ENCODE results near the gene EYA4.
A peak's percentile ranks its signal among the peaks of the same experiment; 100 is the strongest.

Gene EYA4

GRCh38 chr6:133504158-133504557, 263.0 kb downstream of the EYA4 start:
- no peak overlapping the region for H2AFZ ChIP-seq (ENCODE audit: low read length)
- no peaks in the 10 kb centered on the region for H3K79me2 ChIP-seq (ENCODE audit: insufficient read depth, low read length)
- no peaks in the 10 kb centered on the region for H3K27me3 ChIP-seq (ENCODE audit: insufficient read depth, low read length)
- H4K20me1 ChIP-seq (ENCODE audit: insufficient read depth, low read length): no peaks in the 10 kb centered on the region
- no peak overlapping the region for H3K9ac ChIP-seq (ENCODE audit: low read length)
- H3K36me3 ChIP-seq (ENCODE audit: insufficient read depth, low read length): no peaks in the 10 kb centered on the region
- H3K4me1 ChIP-seq (ENCODE audit: insufficient read depth, low read length, severe bottlenecking): no peaks in the 10 kb centered on the region
- H3K4me2 ChIP-seq (ENCODE audit: low read length): no peak overlapping the region
- no peak overlapping the region for H3K4me3 ChIP-seq (ENCODE audit: low read depth, low read length, poor library complexity, severe bottlenecking)
- no peak overlapping the region for H3K27ac ChIP-seq (ENCODE audit: low read depth, low read length, poor library complexity, severe bottlenecking)
- no peak for TF ChIP-seq CTCF (IDR thresholded peaks at IDR 0.05; ENCODE audit: low read length)
- TF ChIP-seq EZH2 (IDR thresholded peaks at IDR 0.05; ENCODE audit: borderline replicate concordance, low read length): no peak
- H3K9me3 ChIP-seq (ENCODE audit: low read length): no peaks in the 10 kb centered on the region
- no peaks in the 10 kb centered on the region for H3F3A ChIP-seq (ENCODE audit: insufficient read depth, low read length)
- H3K9me2 ChIP-seq (ENCODE audit: low read depth, low read length): no peaks in the 10 kb centered on the region

GRCh38 chr6:133504761-133505160, 263.6 kb downstream of the EYA4 start:
- Histone ChIP-seq H3F3A (ENCODE audit: insufficient read depth, low read length) (no peaks in the 10 kb centered on the region), H3K9ac (ENCODE audit: low read length) (no peak overlapping the region), H3K27me3 (ENCODE audit: insufficient read depth, low read length) (no peaks in the 10 kb centered on the region), H4K20me1 (ENCODE audit: insufficient read depth, low read length) (no peaks in the 10 kb centered on the region), H3K4me1 (ENCODE audit: insufficient read depth, low read length, severe bottlenecking) (no peaks in the 10 kb centered on the region), H2AFZ (ENCODE audit: low read length) (no peak overlapping the region), H3K4me3 (ENCODE audit: low read depth, low read length, poor library complexity, severe bottlenecking) (no peak overlapping the region), H3K27ac (ENCODE audit: low read depth, low read length, poor library complexity, severe bottlenecking) (no peak overlapping the region), H3K4me2 (ENCODE audit: low read length) (no peak overlapping the region), H3K9me3 (ENCODE audit: low read length) (no peaks in the 10 kb centered on the region), H3K79me2 (ENCODE audit: insufficient read depth, low read length) (no peaks in the 10 kb centered on the region), H3K9me2 (ENCODE audit: low read depth, low read length) (no peaks in the 10 kb centered on the region), H3K36me3 (ENCODE audit: insufficient read depth, low read length) (no peaks in the 10 kb centered on the region)
- TF ChIP-seq EZH2 (IDR thresholded peaks at IDR 0.05; ENCODE audit: borderline replicate concordance, low read length): no peak

GRCh38 chr6:133505681-133506080, 264.5 kb downstream of the EYA4 start:
- Histone ChIP-seq H4K20me1 (ENCODE audit: insufficient read depth, low read length) (no peaks in the 10 kb centered on the region), H3F3A (ENCODE audit: insufficient read depth, low read length) (no peaks in the 10 kb centered on the region), H3K9ac (ENCODE audit: low read length) (no peak overlapping the region), H3K9me3 (ENCODE audit: low read length) (no peaks in the 10 kb centered on the region), H3K79me2 (ENCODE audit: insufficient read depth, low read length) (no peaks in the 10 kb centered on the region), H3K36me3 (ENCODE audit: insufficient read depth, low read length) (no peaks in the 10 kb centered on the region), H2AFZ (ENCODE audit: low read length) (no peak overlapping the region), H3K4me2 (ENCODE audit: low read length) (no peak overlapping the region), H3K27me3 (ENCODE audit: insufficient read depth, low read length) (no peaks in the 10 kb centered on the region), H3K4me3 (ENCODE audit: low read depth, low read length, poor library complexity, severe bottlenecking) (no peak overlapping the region), H3K4me1 (ENCODE audit: insufficient read depth, low read length, severe bottlenecking) (no peaks in the 10 kb centered on the region), H3K9me2 (ENCODE audit: low read depth, low read length) (no peaks in the 10 kb centered on the region), H3K27ac (ENCODE audit: low read depth, low read length, poor library complexity, severe bottlenecking) (no peak overlapping the region)
- TF ChIP-seq EZH2 (IDR thresholded peaks at IDR 0.05; ENCODE audit: borderline replicate concordance, low read length) (no peak), CTCF (IDR thresholded peaks at IDR 0.05; ENCODE audit: low read length) (no peak)

GRCh38 chr6:133512410-133513016, 271.4 kb downstream of the EYA4 start:
- H3K4me1 ChIP-seq (ENCODE audit: insufficient read depth, low read length, severe bottlenecking): no peaks in the 10 kb centered on the region
- no peaks in the 10 kb centered on the region for H3F3A ChIP-seq (ENCODE audit: insufficient read depth, low read length)
- H3K27me3 ChIP-seq (ENCODE audit: insufficient read depth, low read length): no peaks in the 10 kb centered on the region
- no peaks in the 10 kb centered on the region for H3K79me2 ChIP-seq (ENCODE audit: insufficient read depth, low read length)
- no peaks in the 10 kb centered on the region for H3K9me3 ChIP-seq (ENCODE audit: low read length)
- no peak for TF ChIP-seq EZH2 (IDR thresholded peaks at IDR 0.05; ENCODE audit: borderline replicate concordance, low read length)
- TF ChIP-seq CTCF (IDR thresholded peaks at IDR 0.05; ENCODE audit: low read length): peak; percentile 60
- H3K4me3 ChIP-seq (ENCODE audit: low read depth, low read length, poor library complexity, severe bottlenecking): no peak overlapping the region
- H3K9me2 ChIP-seq (ENCODE audit: low read depth, low read length): no peaks in the 10 kb centered on the region
- no peaks in the 10 kb centered on the region for H4K20me1 ChIP-seq (ENCODE audit: insufficient read depth, low read length)
- H3K4me2 ChIP-seq (ENCODE audit: low read length): no peak overlapping the region
- H3K9ac ChIP-seq (ENCODE audit: low read length): no peak overlapping the region
- no peak overlapping the region for H3K27ac ChIP-seq (ENCODE audit: low read depth, low read length, poor library complexity, severe bottlenecking)
- no peaks in the 10 kb centered on the region for H3K36me3 ChIP-seq (ENCODE audit: insufficient read depth, low read length)
- no peak overlapping the region for H2AFZ ChIP-seq (ENCODE audit: low read length)
